Fibroblast of pulmonary artery (primary cell): ENCODE data around the gene CHMP1B.

Experiments used
- DNase-seq: peaks from one replicate; pipeline ENCODE4 v3.0.0-alpha.2; 2010; ENCODE audit warnings: low read depth
- H3K4me3 ChIP-seq: replicated peaks from 2 replicates; pipeline ENCODE4 v1.5.1; 2011; ENCODE audit warnings: low read depth, mild to moderate bottlenecking, control low read depth, low read length, moderate library complexity
- TF ChIP-seq, protein P1 (sequence below): IDR thresholded peaks from 2 replicates; pipeline ENCODE4 v1.5.1; 2011; ENCODE audit warnings: mild to moderate bottlenecking, control low read depth, low read length, inconsistent platforms; ENCODE audit errors: missing control alignments

The CHMP1B gene

DNA sequence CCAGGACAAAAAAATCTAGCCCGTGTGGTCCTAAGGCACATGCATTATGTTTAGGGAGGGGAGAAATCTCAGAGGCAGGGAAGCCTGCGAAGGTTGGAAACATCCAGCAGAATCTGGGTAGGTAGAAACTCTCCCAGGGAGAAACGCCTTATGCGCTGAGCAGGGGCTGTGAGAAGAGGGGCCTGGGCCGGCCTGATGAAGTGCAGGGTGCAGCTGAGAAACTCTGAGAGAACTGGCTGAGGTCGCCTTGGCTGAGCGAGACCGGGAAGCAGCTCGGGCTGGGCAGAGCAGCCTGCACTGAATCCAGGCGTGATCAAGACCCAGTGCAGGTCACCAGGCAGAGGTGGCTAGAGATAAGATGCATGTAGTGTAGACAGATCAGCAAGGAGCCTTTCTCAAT lies 15.1 kb downstream of the CHMP1B start:
- TF ChIP-seq, protein P1, sequence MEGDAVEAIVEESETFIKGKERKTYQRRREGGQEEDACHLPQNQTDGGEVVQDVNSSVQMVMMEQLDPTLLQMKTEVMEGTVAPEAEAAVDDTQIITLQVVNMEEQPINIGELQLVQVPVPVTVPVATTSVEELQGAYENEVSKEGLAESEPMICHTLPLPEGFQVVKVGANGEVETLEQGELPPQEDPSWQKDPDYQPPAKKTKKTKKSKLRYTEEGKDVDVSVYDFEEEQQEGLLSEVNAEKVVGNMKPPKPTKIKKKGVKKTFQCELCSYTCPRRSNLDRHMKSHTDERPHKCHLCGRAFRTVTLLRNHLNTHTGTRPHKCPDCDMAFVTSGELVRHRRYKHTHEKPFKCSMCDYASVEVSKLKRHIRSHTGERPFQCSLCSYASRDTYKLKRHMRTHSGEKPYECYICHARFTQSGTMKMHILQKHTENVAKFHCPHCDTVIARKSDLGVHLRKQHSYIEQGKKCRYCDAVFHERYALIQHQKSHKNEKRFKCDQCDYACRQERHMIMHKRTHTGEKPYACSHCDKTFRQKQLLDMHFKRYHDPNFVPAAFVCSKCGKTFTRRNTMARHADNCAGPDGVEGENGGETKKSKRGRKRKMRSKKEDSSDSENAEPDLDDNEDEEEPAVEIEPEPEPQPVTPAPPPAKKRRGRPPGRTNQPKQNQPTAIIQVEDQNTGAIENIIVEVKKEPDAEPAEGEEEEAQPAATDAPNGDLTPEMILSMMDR, result no peak
- H3K4me3 ChIP-seq, result no peak overlapping the region
- no peak for DNase-seq

DNA sequence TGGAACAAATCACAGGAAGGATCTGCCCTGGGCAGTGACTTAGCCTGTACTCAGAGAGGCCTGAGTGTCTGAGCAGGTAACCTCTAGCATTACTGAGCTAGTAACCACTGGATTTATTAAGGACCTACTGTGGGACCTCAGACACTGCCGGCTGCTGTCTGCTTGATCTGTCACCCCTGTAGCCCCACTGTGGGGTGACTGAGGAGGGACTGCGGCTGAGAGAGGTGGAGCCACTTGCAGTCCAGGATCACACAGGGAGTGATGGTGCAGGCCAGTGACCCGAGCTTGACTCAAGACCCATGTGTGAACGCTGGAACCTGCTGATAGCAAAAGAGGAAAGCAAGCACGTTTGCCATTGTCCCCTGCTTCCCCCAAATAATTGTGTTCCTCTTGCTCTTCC lies 15.6 kb downstream of the CHMP1B start:
- no peak overlapping the region for H3K4me3 ChIP-seq
- no peak for DNase-seq
- TF ChIP-seq, protein P1, result no peak

DNA sequence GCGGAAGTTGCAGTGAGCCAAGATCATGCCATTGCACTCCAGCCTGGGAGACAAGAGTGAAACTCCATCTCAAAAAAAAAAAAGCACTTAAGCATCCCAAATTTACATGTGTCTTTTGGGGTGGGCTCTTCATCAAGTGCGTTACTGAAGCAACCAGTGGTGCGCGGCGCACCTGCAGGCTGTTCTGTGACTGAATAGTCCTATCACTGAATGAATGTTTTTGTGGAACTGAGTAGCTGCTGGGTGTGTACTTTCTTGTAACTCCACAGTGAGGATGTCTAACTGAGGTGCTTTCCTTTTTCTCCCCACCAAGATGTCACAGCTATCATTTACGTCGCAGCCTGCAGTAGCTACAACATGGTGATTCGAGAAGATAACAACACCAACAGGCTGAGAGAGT lies 17.0 kb downstream of the CHMP1B start:
- H3K4me3 ChIP-seq, result no peak overlapping the region
- DNase-seq, result no peak
- TF ChIP-seq, protein P1, result no peak

DNA sequence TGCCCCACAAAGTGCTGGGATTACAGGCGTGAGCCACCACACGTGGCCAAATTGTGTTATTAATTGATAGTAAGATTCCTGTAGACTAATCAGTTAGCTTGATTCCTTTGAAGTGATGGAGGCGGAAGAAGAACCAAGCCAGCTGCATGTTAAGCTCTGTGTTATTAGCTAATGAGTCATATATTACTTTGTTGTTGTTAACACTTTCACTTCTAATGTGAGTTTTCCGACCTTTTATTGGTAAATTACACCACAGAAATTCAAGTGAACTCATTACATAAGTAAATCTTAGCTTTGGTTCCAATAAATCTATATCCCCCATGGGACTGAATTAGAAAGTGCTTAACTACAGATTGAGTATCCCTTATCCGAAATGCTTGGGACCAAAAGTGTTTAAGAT lies 20.3 kb downstream of the CHMP1B start:
- H3K4me3 ChIP-seq, result no peak overlapping the region
- DNase-seq, result no peak
- TF ChIP-seq, protein P1, result no peak

DNA sequence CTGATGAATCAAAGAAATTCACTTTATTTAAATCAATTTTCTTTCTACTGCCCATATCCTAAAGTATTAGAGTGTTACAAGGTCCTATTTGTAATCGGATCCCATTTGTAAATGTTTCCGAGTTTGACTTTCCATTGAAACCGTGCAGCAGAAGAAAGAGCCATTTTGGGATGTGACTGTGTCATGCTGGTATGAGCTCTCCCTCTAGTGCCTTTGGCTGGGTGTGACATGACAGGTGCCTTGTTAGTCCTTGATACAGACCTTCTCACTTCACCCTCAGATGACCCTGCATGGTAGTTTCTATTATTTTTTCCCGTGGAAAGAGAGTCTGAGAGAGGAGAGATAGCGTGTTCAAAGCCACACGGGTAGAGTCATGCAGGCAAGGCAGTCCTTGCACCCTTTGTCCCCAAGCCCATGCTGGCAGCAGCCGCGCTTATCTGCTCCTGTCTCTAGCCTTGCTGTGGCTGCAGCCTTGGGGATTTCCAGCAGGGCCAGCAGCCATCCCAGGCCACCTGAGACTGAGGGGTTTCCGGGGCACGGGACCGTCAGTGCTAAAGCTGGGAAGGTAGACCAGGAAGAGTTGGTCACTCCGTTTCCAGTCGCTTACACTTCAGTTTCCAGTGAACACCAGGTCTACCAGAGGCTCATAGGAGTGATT lies 21.4 kb downstream of the CHMP1B start:
- TF ChIP-seq, protein P1, result peak; percentile 42
- H3K4me3 ChIP-seq, result no peak overlapping the region
- DNase-seq, result peak; percentile 46

DNA sequence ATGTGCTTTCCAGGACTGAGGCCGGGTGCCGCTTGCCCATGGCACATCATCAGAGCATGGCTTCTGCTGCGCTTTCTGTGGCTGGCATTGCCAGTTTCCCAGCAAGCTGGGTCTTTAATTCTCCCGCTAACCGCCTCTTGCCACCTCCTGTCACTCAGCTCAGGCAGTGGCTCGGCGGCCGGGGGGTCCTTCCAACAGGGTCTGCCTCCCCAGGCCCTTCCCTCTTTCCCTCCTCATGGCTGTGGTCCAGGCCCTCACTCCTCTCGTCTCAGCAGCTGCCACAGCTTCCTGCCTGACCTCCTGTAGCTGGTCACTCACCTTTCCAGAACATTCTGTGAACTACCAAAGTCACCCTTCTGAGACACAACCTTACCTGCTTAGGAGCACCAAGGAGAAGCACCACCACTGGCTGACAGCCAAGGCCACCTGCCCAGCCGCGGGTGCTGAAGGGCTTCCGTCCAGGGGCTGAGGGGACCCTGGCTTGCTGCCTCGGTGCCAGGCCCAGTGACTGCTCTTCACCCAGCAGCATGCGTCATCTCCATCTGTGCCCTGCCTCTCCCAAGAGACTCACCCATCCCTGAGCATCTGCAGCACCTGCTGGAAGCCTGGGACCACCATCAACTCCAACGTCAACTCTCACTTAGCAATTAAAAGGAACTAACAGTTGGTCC lies 22.6 kb downstream of the CHMP1B start:
- TF ChIP-seq, protein P1, result no peak
- no peak overlapping the region for H3K4me3 ChIP-seq
- no peak for DNase-seq

DNA sequence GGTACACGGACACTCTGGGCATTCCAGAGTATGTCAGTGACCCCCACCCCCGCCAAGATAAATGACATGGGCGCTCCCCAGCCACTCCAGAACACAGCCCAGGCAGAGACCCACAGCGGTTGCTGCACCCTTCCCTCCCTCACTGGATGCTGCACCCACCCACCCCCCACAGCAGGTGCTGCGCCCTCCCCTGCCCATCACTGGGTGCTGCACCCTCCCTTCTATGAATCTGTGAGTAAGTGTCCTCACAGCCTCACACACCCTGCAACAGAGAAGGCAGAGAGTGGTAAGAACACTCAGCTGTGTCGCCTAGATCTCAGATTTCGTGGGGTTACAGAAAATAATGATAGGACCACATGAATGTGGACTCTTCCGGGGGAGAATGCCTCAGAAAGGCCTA lies 23.5 kb downstream of the CHMP1B start:
- TF ChIP-seq, protein P1, result no peak
- DNase-seq, result no peak
- H3K4me3 ChIP-seq, result no peak overlapping the region
